IMR-90 (cell line): Measurements from ENCODE around the gene PAX2. TPM values are rescaled to one million over a fixed set of nuclear protein-coding genes. Genes with fewer than 3 reads are reported as not detected.

Experiments
- ATAC-seq: fragments of 200-7000 bp; cut with Tn5 transposase; 2 replicates; pipeline ENCODE4 v1.9.1; 2020; ENCODE audit warnings: low read depth, mild to moderate bottlenecking, moderate library complexity
- BruUV-seq: library from RNA; stranded (reverse); fragments of 400-500 nt; replicated peaks from 2 replicates; lab custom pipeline; 2021; lab: Mats Ljungman, UMichigan
- CTCF ChIA-PET: fragments of 300-600 bp; formaldehyde crosslinking; extraction: SDS; loops from one replicate; lab custom pipeline; 2021; ENCODE audit warnings: antibody characterized with exemption; lab: Yijun Ruan, JAX
- POLR2A ChIA-PET: fragments of 300-600 bp; sonication (Branson Sonifier 250); formaldehyde crosslinking; loops from one replicate; lab custom pipeline; 2022; ENCODE audit warnings: antibody characterized with exemption; ENCODE audit not compliant: unreplicated experiment; lab: Charles Lee
- DNase-seq: peaks from one replicate; pipeline ENCODE4 v3.0.0; 2013
- H2AFZ ChIP-seq: replicated peaks from 2 replicates; pipeline ENCODE3; 2013; ENCODE audit warnings: low read length, mild to moderate bottlenecking; ENCODE audit not compliant: poor library complexity
- H2AK5ac ChIP-seq: 2 replicates; pipeline ENCODE4 v1.6.1; 2013; ENCODE audit warnings: low read depth, low read length, inconsistent platforms
- H2AK9ac ChIP-seq: replicated peaks from 2 replicates; pipeline ENCODE3; 2013; ENCODE audit warnings: mild to moderate bottlenecking, low read depth, low read length, moderate library complexity; ENCODE audit not compliant: poor library complexity
- H2BK120ac ChIP-seq: 2 replicates; pipeline ENCODE4 v1.6.1; 2013; ENCODE audit warnings: low read depth, low read length, inconsistent platforms
- H2BK15ac ChIP-seq: 3 replicates; pipeline ENCODE4 v1.6.1; 2013; ENCODE audit warnings: low read depth, low read length, inconsistent platforms
- H2BK20ac ChIP-seq: 2 replicates; pipeline ENCODE4 v1.6.1; 2013; ENCODE audit warnings: low read depth, mild to moderate bottlenecking, inconsistent platforms, low read length, moderate library complexity
- H2BK5ac ChIP-seq: 2 replicates; pipeline ENCODE4 v1.6.1; 2013; ENCODE audit warnings: mild to moderate bottlenecking, low read depth, low read length, inconsistent platforms; ENCODE audit not compliant: poor library complexity, severe bottlenecking
- H3K14ac ChIP-seq: replicated peaks from 2 replicates; pipeline ENCODE4 v1.6.1; 2013; ENCODE audit warnings: low read depth, low read length, inconsistent platforms
- H3K18ac ChIP-seq: 2 replicates; pipeline ENCODE4 v1.6.1; 2013; ENCODE audit warnings: low read depth, low read length, control low read depth
- H3K23ac ChIP-seq: 2 replicates; pipeline ENCODE4 v1.6.1; 2013; ENCODE audit warnings: low read depth, low read length, inconsistent platforms
- H3K27ac ChIP-seq: 2 replicates; pipeline ENCODE4 v1.5.1; 2013; ENCODE audit warnings: mild to moderate bottlenecking, control low read depth, low read length; ENCODE audit not compliant: insufficient read depth
- H3K27me3 ChIP-seq: 2 replicates; pipeline ENCODE4 v1.6.1; 2013; ENCODE audit warnings: low read length; ENCODE audit not compliant: control insufficient read depth, insufficient read depth
- H3K36me3 ChIP-seq: 2 replicates; pipeline ENCODE4 v1.6.1; 2013; ENCODE audit warnings: low read length, mixed read lengths; ENCODE audit not compliant: control insufficient read depth, insufficient read depth
- H3K4ac ChIP-seq: 2 replicates; pipeline ENCODE4 v1.6.1; 2013; ENCODE audit warnings: low read depth, low read length, inconsistent platforms
- H3K4me1 ChIP-seq: 2 replicates; pipeline ENCODE4 v1.6.1; 2013; ENCODE audit warnings: low read length, mixed read lengths; ENCODE audit not compliant: control insufficient read depth, insufficient read depth
- H3K4me2 ChIP-seq: 2 replicates; pipeline ENCODE4 v1.6.1; 2013; ENCODE audit warnings: low read depth, mild to moderate bottlenecking, control low read depth, low read length, moderate library complexity
- H3K4me3 ChIP-seq: 2 replicates; pipeline ENCODE4 v1.5.1; 2013; ENCODE audit warnings: low read depth, mild to moderate bottlenecking, control low read depth, low read length, moderate library complexity; ENCODE audit not compliant: insufficient read depth
- H3K56ac ChIP-seq: 2 replicates; pipeline ENCODE4 v1.6.1; 2013; ENCODE audit warnings: low read length, inconsistent platforms; ENCODE audit not compliant: insufficient read depth; ENCODE audit errors: extremely low read depth
- H3K79me1 ChIP-seq, 2 experiments: 2 replicates each; pipeline ENCODE4 v1.6.1; 2013; ENCODE audit warnings: low read length in 2 of 2, inconsistent platforms in 1 of 2, low read depth in 1 of 2
- H3K9ac ChIP-seq: 2 replicates; pipeline ENCODE4 v1.6.1; 2013; ENCODE audit warnings: low read depth, low read length, control low read depth
- H3K9me1 ChIP-seq: 2 replicates; pipeline ENCODE4 v1.6.1; 2013; ENCODE audit warnings: low read length, inconsistent platforms; ENCODE audit not compliant: insufficient read depth
- H3K9me3 ChIP-seq: 2 replicates; pipeline ENCODE4 v1.6.1; 2013; ENCODE audit warnings: low read length; ENCODE audit not compliant: control insufficient read depth, insufficient read depth
- H4K20me1 ChIP-seq: 2 replicates; pipeline ENCODE4 v1.6.1; 2013; ENCODE audit warnings: low read length, inconsistent platforms; ENCODE audit not compliant: insufficient read depth
- H4K5ac ChIP-seq: 2 replicates; pipeline ENCODE4 v1.6.1; 2013; ENCODE audit warnings: mild to moderate bottlenecking, low read depth, low read length, control low read depth
- H4K8ac ChIP-seq, 2 experiments: 2 replicates each; pipeline ENCODE4 v1.6.1; 2013; ENCODE audit warnings: low read depth in 2 of 2, low read length in 2 of 2, control low read depth in 1 of 2, inconsistent platforms in 1 of 2
- H4K91ac ChIP-seq: 2 replicates; pipeline ENCODE4 v1.6.1; 2013; ENCODE audit warnings: low read depth, low read length, inconsistent platforms; ENCODE audit not compliant: insufficient read depth
- CTCF ChIP-seq: conservative IDR thresholded peaks from 2 replicates; pipeline ENCODE4 v1.5.1; 2012; ENCODE audit warnings: mild to moderate bottlenecking, low read depth, low read length, improper control_type of control experiment
- ELK1 ChIP-seq: fragments of 150-350 bp; IDR thresholded peaks from 2 replicates; pipeline ENCODE4 v1.6.1; 2016; ENCODE audit warnings: low read depth, mild to moderate bottlenecking, low read length, moderate library complexity, borderline replicate concordance
- MAFK ChIP-seq: IDR thresholded peaks from 2 replicates; pipeline ENCODE4 v1.6.1; 2012; ENCODE audit warnings: low read depth, low read length, improper control_type of control experiment
- NFE2L2 ChIP-seq: fragments of 150-350 bp; IDR thresholded peaks from 2 replicates; pipeline ENCODE4 v1.6.1; 2016; ENCODE audit warnings: low read depth, mild to moderate bottlenecking, low read length
- RAD21 ChIP-seq: IDR thresholded peaks from 2 replicates; pipeline ENCODE4 v1.6.1; 2012; ENCODE audit warnings: low read length, improper control_type of control experiment
- RFX5 ChIP-seq: IDR thresholded peaks from 2 replicates; pipeline ENCODE4 v1.8.0; 2012; ENCODE audit warnings: low read depth, mild to moderate bottlenecking, low read length, moderate library complexity
- dilution Hi-C: fragments of 300-500 bp; cut with HindIII; formaldehyde crosslinking; loops from one replicate; pipeline ENCODE4 v1.14.3; 2018; ENCODE audit warnings: low sequenced_read_pairs; ENCODE audit not compliant: unreplicated experiment
- in situ Hi-C: fragments of 300-500 bp; cut with MboI; formaldehyde crosslinking; loops from 3 replicates; pipeline ENCODE4 v1.14.3; 2019; ENCODE audit warnings: low sequenced_read_pairs, inconsistent platforms, mixed read lengths
- intact Hi-C: fragments of 100-400 bp; cut with micrococcal nuclease; formaldehyde crosslinking; loops from 2 replicates; pipeline ENCODE4 v1.10.0; 2022
- polyA plus RNA-seq, 3 experiments: library from polyadenylated mRNA; depleted of rRNA; stranded (reverse); fragments of >200 nt; gene quantifications; 2 replicates each; pipeline ENCODE4 v1.2.3, GENCODE V29; 2012; ENCODE audit warnings: low replicate concordance in 1 of 3
- total RNA-seq: library from RNA; depleted of rRNA; stranded (reverse); fragments of >200 nt; gene quantifications from 2 replicates; pipeline ENCODE4 v1.2.3, GENCODE V29; 2012

The PAX2 gene
- total and polyA plus RNA-seq, 2 of the 4 experiments (the other 2 are of a cell fraction): not detected

- Histone ChIP-seq H2BK20ac (no peak overlapping the region), H3K4me2 (no peak overlapping the region), H3K9ac (no peak overlapping the region), H3K9me3 (no peaks in the 10 kb centered on the region), H3K18ac (no peak overlapping the region), H2BK15ac (no peak overlapping the region), H4K91ac (no peak overlapping the region), H2AK5ac (no peak overlapping the region), H3K36me3 (no peaks in the 10 kb centered on the region), H3K4me3 (no peak overlapping the region), H3K79me1 (no peaks in the 10 kb centered on the region), H2AFZ (no peak overlapping the region), H3K56ac (no peak overlapping the region), H3K23ac (no peak overlapping the region), H2BK5ac (no peak overlapping the region), H3K14ac (no peak overlapping the region), H3K9me1 (no peaks in the 10 kb centered on the region; the same call in 1 of the 2 replicates), H2BK120ac (no peak overlapping the region), H4K20me1 (no peaks in the 10 kb centered on the region), H3K4me1 (no peaks in the 10 kb centered on the region), H4K5ac (no peak overlapping the region), H3K27ac (no peak overlapping the region), H3K27me3 (peaks cover 43% of the 10 kb centered on the region), H4K8ac (no peak overlapping the region), H2AK9ac (no peak overlapping the region), H3K4ac (no peak overlapping the region)
- DNase-seq (no peak), ATAC-seq (no peak)
- in situ Hi-C loops (no loop called here), intact Hi-C loops (no loop called here), dilution Hi-C loops (no loop called here)
- no TSS peak for BruUV-seq
- ChIA-PET POLR2A (no interaction called here), CTCF (no interaction called here)
- no peak for TF ChIP-seq RAD21
- TF ChIP-seq CTCF: no peak
- no peak for TF ChIP-seq RFX5
- TF ChIP-seq MAFK: no peak
- no peak for TF ChIP-seq ELK1
- TF ChIP-seq NFE2L2: no peak
Observed at GRCh38 chr10:100836891-100837290, 91.5 kb downstream of the PAX2 start.
